ENCODE results near the gene ADAM21. TPM values are rescaled to one million over a fixed set of nuclear protein-coding genes. Genes with fewer than 3 reads are reported as not detected.
A peak's percentile ranks its signal among the peaks of the same experiment; 100 is the strongest.

ADAM21 gene
- total and polyA plus RNA-seq, 2 of the 13 experiments (the other 11 are each of a cell fraction or from before 2014, with no cell fraction given) = 0.03 to 0.07 TPM

DNA sequence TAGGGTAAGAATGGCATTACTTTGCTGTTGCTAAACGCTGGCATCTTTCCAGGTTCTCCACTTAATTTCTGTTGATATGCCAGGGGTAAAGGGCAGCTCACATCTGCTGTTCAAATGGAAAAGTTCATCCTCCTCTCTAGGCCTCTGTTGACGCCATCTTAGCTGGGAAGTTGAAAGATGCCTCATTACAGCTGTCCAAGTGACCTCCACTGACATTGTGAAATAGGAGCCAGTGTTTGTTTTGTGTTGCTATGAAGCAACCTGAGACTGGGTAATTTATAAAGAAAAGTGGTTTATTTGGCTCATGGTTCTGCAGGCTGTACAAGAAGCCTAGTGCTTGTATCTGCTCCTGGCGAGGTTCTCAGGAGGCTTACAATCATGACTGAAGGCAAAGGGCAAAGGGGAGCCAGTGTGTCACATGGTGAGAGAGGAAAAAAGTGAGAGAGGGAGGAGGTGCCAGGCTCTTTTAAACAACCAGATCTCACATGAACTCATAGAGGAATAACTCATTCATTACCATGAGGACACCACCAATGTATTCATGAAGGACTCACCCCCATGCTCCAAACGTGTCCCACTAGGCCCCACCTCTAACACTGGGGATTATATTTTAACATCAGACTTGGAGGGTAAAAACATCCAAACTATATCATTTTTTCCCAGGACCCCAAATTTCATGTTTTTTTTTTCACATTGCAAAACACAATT lies 3.2 kb upstream of the ADAM21 start (continued):
- TF ChIP-seq ZNF362 (CRISPR knock-in tag; IDR thresholded peaks at IDR 0.05; ENCODE audit: borderline replicate concordance) = 0 out of 2 replicates have a peak, but pooled peaks have one; percentile 31
- TF ChIP-seq PPARG (CRISPR knock-in tag; conservative IDR thresholded peaks at IDR 0.05) = peak; percentile 49; the same call in 1 of the 2 replicates
- 0 out of 2 replicates have a peak, but pooled peaks have one; percentile 33 for TF ChIP-seq ZNF761 (CRISPR knock-in tag; conservative IDR thresholded peaks at IDR 0.05)
- no peak for TF ChIP-seq CREB1 (IDR thresholded peaks at IDR 0.05)
- TF ChIP-seq CREB1 (CRISPR knock-in tag; IDR thresholded peaks at IDR 0.05) = peak; percentile 44
- TF ChIP-seq ZBTB3 (CRISPR knock-in tag; IDR thresholded peaks at IDR 0.05; ENCODE audit: borderline replicate concordance, low read depth) = no peak
- no peak for TF ChIP-seq XRCC5 (optimal IDR thresholded peaks at IDR 0.05; ENCODE audit: low read length)
- no peak for TF ChIP-seq CAMTA2 (CRISPR knock-in tag; IDR thresholded peaks at IDR 0.05; ENCODE audit: borderline replicate concordance)
- peak; percentile 93 for TF ChIP-seq TRIM24 (CRISPR knock-in tag; IDR thresholded peaks at IDR 0.05)
- TF ChIP-seq PHF8 (CRISPR knock-in tag; IDR thresholded peaks at IDR 0.05) = no peak
- peak; percentile 54 for TF ChIP-seq TEAD3 (CRISPR knock-in tag; optimal IDR thresholded peaks at IDR 0.05; ENCODE audit: borderline replicate concordance)
- TF ChIP-seq, protein P1, sequence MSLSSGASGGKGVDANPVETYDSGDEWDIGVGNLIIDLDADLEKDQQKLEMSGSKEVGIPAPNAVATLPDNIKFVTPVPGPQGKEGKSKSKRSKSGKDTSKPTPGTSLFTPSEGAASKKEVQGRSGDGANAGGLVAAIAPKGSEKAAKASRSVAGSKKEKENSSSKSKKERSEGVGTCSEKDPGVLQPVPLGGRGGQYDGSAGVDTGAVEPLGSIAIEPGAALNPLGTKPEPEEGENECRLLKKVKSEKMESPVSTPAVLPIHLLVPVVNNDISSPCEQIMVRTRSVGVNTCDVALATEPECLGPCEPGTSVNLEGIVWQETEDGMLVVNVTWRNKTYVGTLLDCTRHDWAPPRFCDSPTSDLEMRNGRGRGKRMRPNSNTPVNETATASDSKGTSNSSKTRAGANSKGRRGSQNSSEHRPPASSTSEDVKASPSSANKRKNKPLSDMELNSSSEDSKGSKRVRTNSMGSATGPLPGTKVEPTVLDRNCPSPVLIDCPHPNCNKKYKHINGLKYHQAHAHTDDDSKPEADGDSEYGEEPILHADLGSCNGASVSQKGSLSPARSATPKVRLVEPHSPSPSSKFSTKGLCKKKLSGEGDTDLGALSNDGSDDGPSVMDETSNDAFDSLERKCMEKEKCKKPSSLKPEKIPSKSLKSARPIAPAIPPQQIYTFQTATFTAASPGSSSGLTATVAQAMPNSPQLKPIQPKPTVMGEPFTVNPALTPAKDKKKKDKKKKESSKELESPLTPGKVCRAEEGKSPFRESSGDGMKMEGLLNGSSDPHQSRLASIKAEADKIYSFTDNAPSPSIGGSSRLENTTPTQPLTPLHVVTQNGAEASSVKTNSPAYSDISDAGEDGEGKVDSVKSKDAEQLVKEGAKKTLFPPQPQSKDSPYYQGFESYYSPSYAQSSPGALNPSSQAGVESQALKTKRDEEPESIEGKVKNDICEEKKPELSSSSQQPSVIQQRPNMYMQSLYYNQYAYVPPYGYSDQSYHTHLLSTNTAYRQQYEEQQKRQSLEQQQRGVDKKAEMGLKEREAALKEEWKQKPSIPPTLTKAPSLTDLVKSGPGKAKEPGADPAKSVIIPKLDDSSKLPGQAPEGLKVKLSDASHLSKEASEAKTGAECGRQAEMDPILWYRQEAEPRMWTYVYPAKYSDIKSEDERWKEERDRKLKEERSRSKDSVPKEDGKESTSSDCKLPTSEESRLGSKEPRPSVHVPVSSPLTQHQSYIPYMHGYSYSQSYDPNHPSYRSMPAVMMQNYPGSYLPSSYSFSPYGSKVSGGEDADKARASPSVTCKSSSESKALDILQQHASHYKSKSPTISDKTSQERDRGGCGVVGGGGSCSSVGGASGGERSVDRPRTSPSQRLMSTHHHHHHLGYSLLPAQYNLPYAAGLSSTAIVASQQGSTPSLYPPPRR (CRISPR knock-in tag; IDR thresholded peaks at IDR 0.05; ENCODE audit: borderline replicate concordance) = 0 out of 2 replicates have a peak, but pooled peaks have one; percentile 29
- TF ChIP-seq, protein P2, sequence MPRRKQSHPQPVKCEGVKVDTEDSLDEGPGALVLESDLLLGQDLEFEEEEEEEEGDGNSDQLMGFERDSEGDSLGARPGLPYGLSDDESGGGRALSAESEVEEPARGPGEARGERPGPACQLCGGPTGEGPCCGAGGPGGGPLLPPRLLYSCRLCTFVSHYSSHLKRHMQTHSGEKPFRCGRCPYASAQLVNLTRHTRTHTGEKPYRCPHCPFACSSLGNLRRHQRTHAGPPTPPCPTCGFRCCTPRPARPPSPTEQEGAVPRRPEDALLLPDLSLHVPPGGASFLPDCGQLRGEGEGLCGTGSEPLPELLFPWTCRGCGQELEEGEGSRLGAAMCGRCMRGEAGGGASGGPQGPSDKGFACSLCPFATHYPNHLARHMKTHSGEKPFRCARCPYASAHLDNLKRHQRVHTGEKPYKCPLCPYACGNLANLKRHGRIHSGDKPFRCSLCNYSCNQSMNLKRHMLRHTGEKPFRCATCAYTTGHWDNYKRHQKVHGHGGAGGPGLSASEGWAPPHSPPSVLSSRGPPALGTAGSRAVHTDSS (CRISPR knock-in tag; conservative IDR thresholded peaks at IDR 0.05) = no peak
- no peak for TF ChIP-seq NONO (IDR thresholded peaks at IDR 0.05)
- 0 out of 2 replicates have a peak, but pooled peaks have one; percentile 40 for TF ChIP-seq NONO (CRISPR knock-in tag; conservative IDR thresholded peaks at IDR 0.05)
- TF ChIP-seq PATZ1 (CRISPR knock-in tag; IDR thresholded peaks at IDR 0.05) = peak; percentile 19; the same call in 1 of the 2 replicates
- no peak for TF ChIP-seq ZNF557 (CRISPR knock-in tag; IDR thresholded peaks at IDR 0.05)

Measured in HepG2 (cell line).